ENCODE data around the gene TUG1. TPM values are rescaled to one million over a fixed set of nuclear protein-coding genes. Genes with fewer than 3 reads are reported as not detected.

The TUG1 gene
- total RNA-seq, 2 donors from 2014 or later, result 45.1 to 49.0 TPM

GRCh38 chr22:30968015-30968923, 796 bp upstream of the TUG1 start, which contains the start of gene MORC2:
Gene MORC2 (minus strand): TSS chr22:30968774. CDS start chr22:30967889, 885 bp downstream.
- Mint-ChIP-seq H3K36me3 (ENCODE audit: low read depth) (peaks cover 62% of the 10 kb centered on the region), H3K9me3 (peaks cover 13% of the 10 kb centered on the region), H3K4me3 (peak within 1 kb of the TSS; percentile 85), H3K27me3 (no peaks in the 10 kb centered on the region), H3K27ac (peak within 1 kb of the TSS; percentile 91), H3K4me1 (peaks cover 30% of the 10 kb centered on the region)
- ATAC-seq (replicated peaks), result peak; percentile 31

GRCh38 chr22:30969532-30970355, 679 bp downstream of the TUG1 start:
- peaks cover 13% of the 10 kb centered on the region for H3K9me3 Mint-ChIP-seq
- peak overlapping the region; percentile 85 for H3K4me3 Mint-ChIP-seq
- H3K36me3 Mint-ChIP-seq (ENCODE audit: low read depth), result peaks cover 77% of the 10 kb centered on the region
- no peaks in the 10 kb centered on the region for H3K27me3 Mint-ChIP-seq
- H3K27ac Mint-ChIP-seq, result peak overlapping the region; percentile 91
- peaks cover 30% of the 10 kb centered on the region for H3K4me1 Mint-ChIP-seq
- ATAC-seq (replicated peaks), result peak; percentile 25

- Mint-ChIP-seq H3K36me3 (ENCODE audit: low read depth) (peaks cover 83% of the 10 kb centered on the region), H3K9me3 (peaks cover 13% of the 10 kb centered on the region), H3K27ac (peak overlapping the region; percentile 91), H3K4me3 (peak overlapping the region; percentile 85), H3K4me1 (peaks cover 24% of the 10 kb centered on the region), H3K27me3 (no peaks in the 10 kb centered on the region)
- no peak for ATAC-seq (replicated peaks)
These were observed 1.3 kb downstream of the TUG1 start for GRCh38 chr22:30970356-30970746.

- Mint-ChIP-seq H3K36me3 (ENCODE audit: low read depth) (peaks cover 29% of the 10 kb centered on the region), H3K27me3 (no peaks in the 10 kb centered on the region), H3K9me3 (peaks cover 33% of the 10 kb centered on the region), H3K4me3 (no peak overlapping the region), H3K4me1 (no peaks in the 10 kb centered on the region), H3K27ac (no peak overlapping the region)
- no peak for ATAC-seq (replicated peaks)
These were observed 9.4 kb downstream of the TUG1 start for GRCh38 chr22:30978304-30978962.

GRCh38 chr22:30979932-30980331, 10.9 kb downstream of the TUG1 start:
- Mint-ChIP-seq H3K36me3 (ENCODE audit: low read depth) (peaks cover 14% of the 10 kb centered on the region), H3K27ac (no peak overlapping the region), H3K9me3 (peaks cover 42% of the 10 kb centered on the region)

GRCh38 chr22:30982512-30982911, 13.4 kb downstream of the TUG1 start:
- H3K9me3 Mint-ChIP-seq, result peaks cover 35% of the 10 kb centered on the region

More at GRCh38 chr22:30979932-30980331, 10.9 kb downstream of the TUG1 start:
- Mint-ChIP-seq H3K27me3 (no peaks in the 10 kb centered on the region), H3K4me1 (no peaks in the 10 kb centered on the region), H3K4me3 (no peak overlapping the region)
- ATAC-seq (replicated peaks), result peak; percentile 47

GRCh38 chr22:30984317-30984716, 15.3 kb downstream of the TUG1 start:
- H3K27ac Mint-ChIP-seq, result no peak overlapping the region
- peaks cover 21% of the 10 kb centered on the region for H3K9me3 Mint-ChIP-seq
- ATAC-seq (replicated peaks), result no peak

More at GRCh38 chr22:30982512-30982911, 13.4 kb downstream of the TUG1 start:
- Mint-ChIP-seq H3K27me3 (no peaks in the 10 kb centered on the region), H3K27ac (no peak overlapping the region), H3K36me3 (ENCODE audit: low read depth) (no peaks in the 10 kb centered on the region), H3K4me3 (no peak overlapping the region), H3K4me1 (no peaks in the 10 kb centered on the region)
- ATAC-seq (replicated peaks), result no peak

GRCh38 chr22:30985561-30986208, 16.6 kb downstream of the TUG1 start:
- Mint-ChIP-seq H3K4me1 (no peaks in the 10 kb centered on the region), H3K9me3 (peaks cover 18% of the 10 kb centered on the region), H3K27ac (no peak overlapping the region), H3K4me3 (no peak overlapping the region), H3K27me3 (no peaks in the 10 kb centered on the region), H3K36me3 (ENCODE audit: low read depth) (no peaks in the 10 kb centered on the region)
- ATAC-seq (replicated peaks), result no peak

More at GRCh38 chr22:30984317-30984716, 15.3 kb downstream of the TUG1 start:
- H3K36me3 Mint-ChIP-seq (ENCODE audit: low read depth), result no peaks in the 10 kb centered on the region
- no peaks in the 10 kb centered on the region for H3K4me1 Mint-ChIP-seq
- no peaks in the 10 kb centered on the region for H3K27me3 Mint-ChIP-seq
- H3K4me3 Mint-ChIP-seq, result no peak overlapping the region

- no peak for ATAC-seq (replicated peaks)
- Mint-ChIP-seq H3K27me3 (no peaks in the 10 kb centered on the region), H3K27ac (no peak overlapping the region), H3K36me3 (ENCODE audit: low read depth) (no peaks in the 10 kb centered on the region), H3K4me1 (no peaks in the 10 kb centered on the region), H3K4me3 (no peak overlapping the region), H3K9me3 (peaks cover 6% of the 10 kb centered on the region)
These were observed 20.4 kb downstream of the TUG1 start for GRCh38 chr22:30989474-30989873.

GRCh38 chr22:30990690-30991089, 21.6 kb downstream of the TUG1 start:
- Mint-ChIP-seq H3K27me3 (no peaks in the 10 kb centered on the region), H3K27ac (no peak overlapping the region), H3K4me3 (no peak overlapping the region), H3K36me3 (ENCODE audit: low read depth) (no peaks in the 10 kb centered on the region), H3K4me1 (no peaks in the 10 kb centered on the region), H3K9me3 (peaks cover 5% of the 10 kb centered on the region)
- ATAC-seq (replicated peaks), result no peak

GRCh38 chr22:30992565-30992964, 23.5 kb downstream of the TUG1 start:
- ATAC-seq (replicated peaks), result no peak
- H3K4me1 Mint-ChIP-seq, result no peaks in the 10 kb centered on the region
- H3K27ac Mint-ChIP-seq, result no peak overlapping the region
- H3K4me3 Mint-ChIP-seq, result no peak overlapping the region
- H3K9me3 Mint-ChIP-seq, result peaks cover 5% of the 10 kb centered on the region
- H3K36me3 Mint-ChIP-seq (ENCODE audit: low read depth), result no peaks in the 10 kb centered on the region
- H3K27me3 Mint-ChIP-seq, result no peaks in the 10 kb centered on the region

GRCh38 chr22:30994960-30995359, 25.9 kb downstream of the TUG1 start:
- Mint-ChIP-seq H3K27me3 (no peaks in the 10 kb centered on the region), H3K27ac (no peak overlapping the region), H3K4me3 (no peak overlapping the region), H3K4me1 (no peaks in the 10 kb centered on the region), H3K36me3 (ENCODE audit: low read depth) (no peaks in the 10 kb centered on the region), H3K9me3 (no peaks in the 10 kb centered on the region)
- no peak for ATAC-seq (replicated peaks)

- no peaks in the 10 kb centered on the region for H3K36me3 Mint-ChIP-seq (ENCODE audit: low read depth)
- no peak overlapping the region for H3K4me3 Mint-ChIP-seq
- no peaks in the 10 kb centered on the region for H3K9me3 Mint-ChIP-seq
- no peaks in the 10 kb centered on the region for H3K4me1 Mint-ChIP-seq
- no peak overlapping the region for H3K27ac Mint-ChIP-seq
- no peak for ATAC-seq (replicated peaks)
- H3K27me3 Mint-ChIP-seq, result no peaks in the 10 kb centered on the region
These were observed 27.4 kb downstream of the TUG1 start for GRCh38 chr22:30996462-30996861.

GRCh38 chr22:30998329-30998728, 29.3 kb downstream of the TUG1 start:
- ATAC-seq (replicated peaks), result no peak

More at GRCh38 chr22:30998329-30998728, 29.3 kb downstream of the TUG1 start:
- H3K27ac Mint-ChIP-seq, result no peak overlapping the region
- H3K9me3 Mint-ChIP-seq, result no peaks in the 10 kb centered on the region
- H3K4me1 Mint-ChIP-seq, result no peaks in the 10 kb centered on the region
- H3K36me3 Mint-ChIP-seq (ENCODE audit: low read depth), result no peaks in the 10 kb centered on the region
- H3K4me3 Mint-ChIP-seq, result no peak overlapping the region
- H3K27me3 Mint-ChIP-seq, result peaks cover 4% of the 10 kb centered on the region
